Activated CD8-positive, alpha-beta memory T cell treated with anti-CD3 and anti-CD28 coated beads, Interleukin-2, amount 10 ng/mL, durations not matched to agents 7 days and 5 days (primary cell): ENCODE results near the gene METTL22. TPM values are rescaled to one million over a fixed set of nuclear protein-coding genes. Genes with fewer than 3 reads are reported as not detected.

Source experiments
- ATAC-seq: fragments of 150-1000 bp; cut with Tn5 transposase; one replicate; pipeline ENCODE4 v1.10.0; 2021; ENCODE audit warnings: moderate library complexity
- CTCF ChIA-PET: fragments of 350-600 bp; sonication (Branson Sonifier 250); formaldehyde crosslinking; loops from one replicate; lab custom pipeline; 2021; ENCODE audit warnings: antibody characterized with exemption; lab: Charles Lee
- DNase-seq: peaks from one replicate; pipeline ENCODE4 v3.0.0-alpha.2; 2020
- H3K27ac Mint-ChIP-seq: one replicate; pipeline ENCODE4 v1.8.0; 2021; ENCODE audit warnings: mild to moderate bottlenecking, mixed read lengths
- H3K27me3 Mint-ChIP-seq: one replicate; pipeline ENCODE4 v1.8.0; 2021; ENCODE audit warnings: mixed read lengths
- H3K36me3 Mint-ChIP-seq: one replicate; pipeline ENCODE4 v1.8.0; 2021; ENCODE audit warnings: mild to moderate bottlenecking, mixed read lengths
- H3K4me1 Mint-ChIP-seq: one replicate; pipeline ENCODE4 v1.8.0; 2021; ENCODE audit warnings: mixed read lengths
- H3K4me3 Mint-ChIP-seq: one replicate; pipeline ENCODE4 v1.8.0; 2021; ENCODE audit warnings: mild to moderate bottlenecking, moderate library complexity, mixed read lengths
- H3K9me3 Mint-ChIP-seq: one replicate; pipeline ENCODE4 v1.8.0; 2022; ENCODE audit warnings: low read depth, mixed read lengths
- total RNA-seq, 2 experiments: library from RNA; stranded (reverse); gene quantifications; one replicate each; pipeline ENCODE4 v1.2.3, GENCODE V29; 2021

METTL22 gene
- total RNA-seq, 2 experiments from 2014 or later: 29.5 to 40.0 TPM

DNA sequence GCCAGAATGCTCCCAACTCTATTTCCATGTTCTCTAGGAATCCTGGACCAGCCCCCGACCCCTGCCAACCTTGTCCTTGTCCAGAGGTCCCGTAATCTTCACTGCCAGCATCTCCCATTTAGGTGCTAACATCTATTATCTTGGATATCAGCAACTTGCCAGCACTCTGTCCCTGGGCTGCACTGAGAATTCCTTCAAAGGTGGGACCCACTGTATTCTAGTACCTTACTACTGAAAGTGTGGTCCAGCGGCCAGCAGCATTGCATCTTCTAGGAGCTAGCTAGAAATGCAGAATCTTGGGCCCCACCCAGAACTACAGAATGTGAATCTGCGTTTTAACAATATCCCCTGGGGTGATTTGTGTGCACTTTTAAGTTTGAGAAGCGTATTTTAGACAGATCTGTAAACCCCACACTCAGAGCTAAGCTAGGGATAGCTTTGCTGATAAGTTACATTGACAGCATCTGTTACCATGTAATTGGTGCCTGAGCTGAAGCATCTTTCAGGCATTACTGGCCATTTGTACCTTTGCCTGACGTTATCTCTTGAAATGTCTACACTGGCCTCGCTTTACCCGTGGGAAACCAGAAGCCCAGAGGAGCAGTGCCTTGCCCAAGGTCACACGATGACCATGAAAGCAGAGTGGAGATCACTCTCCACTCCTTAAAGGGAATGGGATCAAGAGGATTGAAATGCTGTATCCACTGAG lies 61.2 kb downstream of the METTL22 start:
- Mint-ChIP-seq H3K27ac (no peak overlapping the region), H3K4me1 (peaks cover 6% of the 10 kb centered on the region), H3K36me3 (peaks cover 7% of the 10 kb centered on the region), H3K4me3 (no peak overlapping the region), H3K27me3 (no peaks in the 10 kb centered on the region), H3K9me3 (peaks cover 6% of the 10 kb centered on the region)
- no peak for ATAC-seq
- DNase-seq: no peak
- CTCF ChIA-PET: no interaction called here

DNA sequence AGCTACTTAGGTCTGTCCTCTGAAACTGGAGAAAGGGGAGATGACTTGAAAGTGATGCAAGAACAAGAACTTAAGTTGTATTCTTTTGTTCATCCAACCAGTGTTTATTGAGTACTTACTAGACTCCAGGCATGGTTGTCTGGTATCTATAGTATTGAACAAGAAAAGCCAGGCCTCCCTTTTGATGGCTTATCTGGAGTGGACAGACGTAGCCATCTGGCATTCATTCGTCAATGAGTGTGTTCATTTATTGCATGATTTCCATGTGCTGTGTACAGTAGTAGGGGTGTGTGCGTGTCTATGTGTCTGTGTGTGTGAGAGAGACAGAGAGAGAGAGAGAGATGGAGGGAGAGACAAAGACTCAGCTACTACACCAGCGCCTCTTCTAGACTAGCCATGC lies 62.1 kb downstream of the METTL22 start:
- peaks cover 6% of the 10 kb centered on the region for H3K4me1 Mint-ChIP-seq
- no peaks in the 10 kb centered on the region for H3K27me3 Mint-ChIP-seq
- no peak overlapping the region for H3K4me3 Mint-ChIP-seq
- ATAC-seq: no peak
- H3K27ac Mint-ChIP-seq: no peak overlapping the region
- CTCF ChIA-PET: interaction anchor here (0.7 kb wide), 1 partner anchor 44 kb away, joined by 3 read pairs; no protein-coding TSS in a partner anchor
- peaks cover 6% of the 10 kb centered on the region for H3K36me3 Mint-ChIP-seq
- no peak for DNase-seq
- peaks cover 6% of the 10 kb centered on the region for H3K9me3 Mint-ChIP-seq

DNA sequence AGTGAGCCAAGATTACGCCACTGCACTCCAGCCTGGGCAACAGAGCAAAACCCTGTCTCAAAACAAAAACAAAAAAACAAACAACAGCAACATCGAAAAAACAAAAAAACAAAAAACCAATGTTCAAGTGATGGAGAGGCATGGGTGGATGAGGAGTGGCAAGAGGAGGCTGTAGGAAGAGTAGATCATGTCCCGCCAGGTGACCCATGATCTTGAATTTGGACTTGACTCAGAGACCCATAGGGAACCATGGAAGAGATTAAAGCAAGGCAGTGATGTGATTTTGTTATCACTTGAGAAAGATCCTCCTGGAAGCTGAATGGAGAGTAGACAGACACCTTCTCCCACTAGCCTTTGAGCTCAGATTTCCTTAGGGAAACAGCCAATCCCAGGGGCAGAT lies 64.1 kb downstream of the METTL22 start:
- no peak overlapping the region for H3K27ac Mint-ChIP-seq

DNA sequence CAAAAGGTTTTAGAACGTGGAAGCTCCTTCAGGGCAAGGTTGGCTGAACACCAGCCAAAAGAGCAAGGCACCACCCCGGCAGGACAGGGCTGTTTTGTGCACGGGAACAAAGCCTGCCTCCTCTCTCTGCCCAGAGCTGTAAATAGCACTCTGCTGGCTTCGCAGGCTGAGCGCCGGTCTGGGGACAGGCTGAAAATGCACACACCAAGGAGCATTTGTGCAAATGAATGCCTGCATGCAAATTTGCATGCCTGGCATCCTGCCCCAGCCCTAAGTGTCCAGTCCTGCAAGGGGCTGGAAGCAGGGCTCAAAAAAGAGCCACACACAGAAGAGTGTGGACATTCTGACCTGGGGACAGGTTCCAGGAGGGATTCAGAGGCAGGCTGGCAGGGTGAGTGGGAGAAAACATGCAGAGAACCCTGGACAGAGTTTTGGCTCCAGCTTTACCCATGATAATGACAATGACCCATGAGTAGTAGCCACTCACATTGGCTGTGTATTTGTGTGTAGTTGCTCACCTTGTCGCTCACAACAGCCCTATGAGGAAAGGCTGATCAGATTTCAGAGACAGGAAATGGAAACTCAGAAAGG lies 64.6 kb downstream of the METTL22 start:
- Mint-ChIP-seq H3K27ac (no peak overlapping the region), H3K9me3 (peaks cover 12% of the 10 kb centered on the region), H3K4me3 (no peak overlapping the region), H3K36me3 (peaks cover 13% of the 10 kb centered on the region), H3K4me1 (no peaks in the 10 kb centered on the region), H3K27me3 (no peaks in the 10 kb centered on the region)
- CTCF ChIA-PET: no interaction called here
- DNase-seq: no peak
- no peak for ATAC-seq

More for the DNA sequence above, 64.1 kb downstream of the METTL22 start:
- CTCF ChIA-PET: no interaction called here
- peaks cover 1% of the 10 kb centered on the region for H3K4me1 Mint-ChIP-seq
- H3K27me3 Mint-ChIP-seq: no peaks in the 10 kb centered on the region
- no peak for ATAC-seq
- H3K9me3 Mint-ChIP-seq: peaks cover 10% of the 10 kb centered on the region
- DNase-seq: no peak
- no peak overlapping the region for H3K4me3 Mint-ChIP-seq
- H3K36me3 Mint-ChIP-seq: peaks cover 12% of the 10 kb centered on the region

DNA sequence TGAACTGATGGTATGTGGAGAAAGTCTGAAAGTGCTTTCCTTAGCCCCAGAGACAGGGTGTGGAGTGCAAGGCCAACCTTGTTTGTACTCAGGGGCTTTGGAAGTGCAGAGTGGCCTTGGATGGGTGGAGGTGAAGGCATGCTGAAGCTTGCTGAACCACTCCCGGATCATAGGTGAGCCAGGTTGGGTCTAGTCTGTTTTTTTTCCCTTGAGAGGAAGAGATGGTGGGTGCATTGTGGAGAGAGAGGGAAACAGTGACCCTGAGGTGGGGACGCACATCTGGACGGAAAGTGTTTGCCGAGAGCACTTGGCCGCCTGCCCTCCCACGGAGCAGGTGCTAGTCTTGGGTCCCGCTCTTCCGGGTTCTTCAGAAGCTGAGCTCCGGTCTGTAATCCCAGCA lies 65.4 kb downstream of the METTL22 start:
- CTCF ChIA-PET: no interaction called here
- no peak overlapping the region for H3K27ac Mint-ChIP-seq

DNA sequence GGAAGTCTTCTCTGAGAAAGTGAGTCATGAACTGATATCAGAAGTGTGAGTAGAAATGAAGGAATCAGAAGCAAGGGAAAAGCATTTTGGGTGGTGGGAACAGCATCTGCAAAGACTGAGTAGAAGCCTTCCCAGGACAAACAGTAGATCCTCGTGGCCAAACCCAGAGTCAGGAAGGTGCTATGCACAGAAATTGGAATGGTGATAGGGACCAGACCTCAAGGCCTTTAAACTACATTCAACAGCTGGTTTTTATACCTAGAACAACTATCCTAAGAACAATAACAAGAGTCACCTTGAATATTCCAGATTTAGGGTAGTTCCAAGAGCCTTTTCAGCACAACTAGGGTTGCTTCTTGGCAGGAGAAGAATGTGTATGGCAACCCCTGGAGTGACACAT lies 68.2 kb downstream of the METTL22 start:
- H3K27ac Mint-ChIP-seq: no peak overlapping the region
- ATAC-seq (no peak), DNase-seq (no peak)
- no peaks in the 10 kb centered on the region for H3K27me3 Mint-ChIP-seq
- H3K36me3 Mint-ChIP-seq: peaks cover 13% of the 10 kb centered on the region
- H3K4me3 Mint-ChIP-seq: no peak overlapping the region
- H3K9me3 Mint-ChIP-seq: peaks cover 12% of the 10 kb centered on the region
- CTCF ChIA-PET: no interaction called here
- no peaks in the 10 kb centered on the region for H3K4me1 Mint-ChIP-seq

More for the DNA sequence above, 65.4 kb downstream of the METTL22 start:
- no peak for ATAC-seq
- no peaks in the 10 kb centered on the region for H3K4me1 Mint-ChIP-seq
- DNase-seq: no peak
- peaks cover 12% of the 10 kb centered on the region for H3K9me3 Mint-ChIP-seq
- peaks cover 13% of the 10 kb centered on the region for H3K36me3 Mint-ChIP-seq
- H3K4me3 Mint-ChIP-seq: no peak overlapping the region
- no peaks in the 10 kb centered on the region for H3K27me3 Mint-ChIP-seq

DNA sequence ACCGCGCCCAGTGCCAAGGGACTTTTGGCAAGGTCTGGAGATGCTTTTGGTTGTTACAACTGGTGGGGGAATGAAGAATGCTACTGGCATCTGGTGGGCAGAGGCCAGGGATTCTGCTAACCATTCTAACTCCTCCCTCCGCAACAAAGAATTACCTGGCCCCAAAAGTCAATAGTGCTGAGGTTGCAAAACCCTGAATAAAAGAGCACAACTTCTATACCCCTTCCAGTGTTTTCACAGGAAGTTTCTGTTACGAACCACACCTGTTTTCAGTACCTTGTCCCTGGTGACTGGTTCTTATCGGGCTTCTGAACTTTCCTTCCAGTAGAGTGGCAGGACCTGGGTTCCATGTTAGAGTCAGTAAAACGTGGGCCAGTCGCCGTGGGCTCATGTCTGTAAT lies 70.2 kb downstream of the METTL22 start:
- Mint-ChIP-seq H3K36me3 (peaks cover 13% of the 10 kb centered on the region), H3K9me3 (peaks cover 12% of the 10 kb centered on the region), H3K27me3 (no peaks in the 10 kb centered on the region), H3K4me1 (no peaks in the 10 kb centered on the region), H3K4me3 (no peak overlapping the region), H3K27ac (no peak overlapping the region)
- no peak for DNase-seq
- CTCF ChIA-PET: no interaction called here
- ATAC-seq: no peak

DNA sequence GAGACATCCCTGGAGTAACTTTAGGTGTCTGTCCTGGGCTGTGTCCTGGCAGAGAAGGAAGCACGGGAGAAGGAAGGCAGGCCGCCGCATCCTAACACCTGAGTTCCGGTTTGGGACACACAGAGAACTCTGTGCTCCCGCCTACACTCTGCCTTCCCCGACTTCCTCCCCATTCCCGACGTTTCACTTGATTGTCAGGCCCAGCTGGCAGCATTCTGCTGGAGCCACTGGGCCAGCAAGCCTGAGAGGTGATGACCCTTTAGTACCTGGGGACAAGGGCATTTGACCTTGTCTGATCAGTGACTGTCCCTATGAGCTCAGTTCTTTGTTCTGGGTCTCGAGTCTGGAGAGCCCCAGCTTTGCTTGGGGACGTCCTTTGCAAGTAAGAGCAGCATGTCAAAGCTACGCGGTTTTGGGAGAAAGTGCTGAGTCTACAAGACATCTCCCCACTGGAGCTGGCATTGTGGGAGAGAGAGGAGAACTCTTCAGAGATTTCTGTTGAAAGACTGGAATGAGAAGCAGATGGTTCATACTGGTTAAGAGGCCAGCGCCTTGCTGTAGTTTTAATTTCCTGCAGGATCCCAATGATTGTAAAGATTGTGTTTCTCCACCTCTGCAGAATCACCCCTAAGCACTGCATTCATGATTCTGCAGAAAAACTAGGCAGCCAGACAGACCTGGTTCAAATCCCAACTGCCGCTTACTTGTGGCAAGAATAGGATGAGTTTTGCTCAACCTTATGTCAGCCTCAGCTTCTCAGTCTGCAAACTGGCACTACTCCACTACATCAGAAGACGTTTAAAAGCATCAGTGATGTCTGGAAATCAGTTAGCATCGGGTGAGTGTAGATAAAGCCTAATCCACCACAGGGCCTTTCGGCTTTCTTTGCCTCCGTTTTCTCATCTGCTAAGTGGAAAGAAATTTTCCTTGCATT lies 73.6 kb downstream of the METTL22 start:
- peaks cover 4% of the 10 kb centered on the region for H3K36me3 Mint-ChIP-seq
- no peaks in the 10 kb centered on the region for H3K27me3 Mint-ChIP-seq
- H3K4me3 Mint-ChIP-seq: no peak overlapping the region
- H3K27ac Mint-ChIP-seq: no peak overlapping the region
- ATAC-seq (no peak), DNase-seq (no peak)
- H3K4me1 Mint-ChIP-seq: no peaks in the 10 kb centered on the region
- CTCF ChIA-PET: no interaction called here
- peaks cover 5% of the 10 kb centered on the region for H3K9me3 Mint-ChIP-seq

DNA sequence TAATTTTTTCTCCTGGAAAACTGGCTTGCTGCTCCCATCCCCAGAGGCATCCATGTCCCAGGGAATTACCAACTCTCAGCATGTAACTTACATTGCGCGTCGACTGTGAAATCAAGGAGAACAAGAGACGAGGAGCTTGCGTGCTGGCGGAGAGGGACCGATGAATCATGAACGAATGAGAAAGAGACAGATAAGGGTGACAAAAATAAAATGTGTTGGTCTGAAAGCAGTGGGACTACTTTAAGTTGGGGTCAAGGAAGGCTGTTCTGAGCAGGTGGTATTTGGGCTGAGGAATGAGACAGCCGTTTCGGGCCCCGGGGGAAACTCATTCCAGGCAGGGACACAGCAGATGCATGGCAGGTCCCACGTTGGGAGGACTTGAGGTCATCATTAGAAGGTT lies 75.4 kb downstream of the METTL22 start:
- CTCF ChIA-PET: no interaction called here
- Mint-ChIP-seq H3K27ac (no peak overlapping the region), H3K27me3 (no peaks in the 10 kb centered on the region), H3K4me3 (no peak overlapping the region), H3K4me1 (no peaks in the 10 kb centered on the region), H3K36me3 (no peaks in the 10 kb centered on the region), H3K9me3 (no peaks in the 10 kb centered on the region)
- DNase-seq: no peak
- no peak for ATAC-seq

DNA sequence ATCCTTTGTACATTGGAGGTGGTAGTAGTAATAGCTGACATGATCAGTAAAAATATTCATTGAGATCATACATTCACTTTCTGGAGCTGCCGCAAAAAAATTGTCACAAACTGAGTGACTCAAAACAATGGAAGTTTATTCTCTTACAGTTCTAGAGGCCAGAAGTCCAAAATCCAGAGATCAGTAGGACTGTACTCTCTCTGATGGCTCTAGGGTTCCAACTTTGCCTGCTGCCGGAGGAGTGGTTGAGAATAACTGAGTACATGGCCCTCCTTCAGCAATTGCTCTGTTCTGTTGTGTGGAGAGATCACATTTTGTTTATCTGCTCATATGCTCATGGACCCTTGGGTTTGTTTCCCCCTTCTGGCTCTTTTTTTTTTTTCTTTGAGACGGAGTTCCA lies 76.5 kb downstream of the METTL22 start:
- Mint-ChIP-seq H3K36me3 (peaks cover 1% of the 10 kb centered on the region), H3K27ac (no peak overlapping the region), H3K4me1 (no peaks in the 10 kb centered on the region), H3K9me3 (no peaks in the 10 kb centered on the region), H3K4me3 (no peak overlapping the region), H3K27me3 (no peaks in the 10 kb centered on the region)
- CTCF ChIA-PET: no interaction called here
- ATAC-seq: no peak
- DNase-seq: no peak

Other genes with a start within 250 kb of the METTL22 start
- gene TMEM114, start 31.2 kb upstream of the METTL22 start, total RNA-seq: not detected
- gene ABAT, start 52.9 kb downstream of the METTL22 start, total RNA-seq: 1 to 10 TPM; 4.0 to 7.8 TPM
- 10 to 100 TPM; 14.0 to 16.1 TPM for gene TMEM186, start 175.9 kb downstream of the METTL22 start, total RNA-seq
- 10 to 100 TPM; 36.4 to 47.1 TPM for gene PMM2, start 176.1 kb downstream of the METTL22 start, total RNA-seq
- 100 to 1,000 TPM; 142 to 176 TPM for gene CARHSP1, start 247.3 kb downstream of the METTL22 start, total RNA-seq